NCI-H1105 (cell line): ENCODE results near the gene HBS1L.

Experiments
- DNase-seq: peaks from one replicate; lab custom pipeline; 2025; lab: John Stamatoyannopoulos, UW

Gene HBS1L

GRCh38 chr6:135036731-135037420 is 17.7 kb downstream of the HBS1L start:
- DNase-seq, result no peak

- peak; percentile 39 for DNase-seq
Measured at GRCh38 chr6:135033238-135033637, 21.4 kb downstream of the HBS1L start.

DNA sequence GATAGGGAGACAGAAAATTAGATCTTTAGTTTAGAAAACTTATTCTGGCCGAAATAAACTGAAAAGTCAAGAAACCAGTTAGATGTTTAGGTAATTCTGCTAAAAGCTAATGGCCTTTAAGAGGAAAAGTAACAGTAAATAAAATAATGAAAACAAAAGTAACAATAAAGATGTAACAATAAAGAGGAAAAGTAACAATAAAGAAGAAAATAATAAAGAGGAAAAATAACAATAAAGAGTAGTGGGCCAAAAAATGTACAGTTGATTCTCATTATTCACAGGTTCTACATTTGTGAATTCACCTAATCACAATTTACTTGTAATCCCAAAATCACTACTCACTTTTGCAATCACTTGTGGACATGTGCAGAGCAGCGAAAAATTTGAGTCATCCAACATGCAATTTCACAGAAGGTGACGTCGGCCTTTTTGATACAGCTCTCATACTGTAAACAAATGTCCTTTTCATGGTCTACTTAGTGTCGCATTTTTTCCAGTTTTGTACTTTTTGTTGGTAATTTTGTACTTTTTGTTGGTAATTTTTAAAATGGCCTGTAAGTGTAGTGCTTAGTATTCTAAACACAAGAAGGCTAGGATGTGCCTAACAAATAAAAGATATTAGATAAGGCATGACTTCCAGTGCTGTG is 24.0 kb downstream of the HBS1L start:
- no peak for DNase-seq

GRCh38 chr6:135030056-135030473 is 24.6 kb downstream of the HBS1L start:
- no peak for DNase-seq

GRCh38 chr6:135025775-135026174 is 28.8 kb downstream of the HBS1L start:
- no peak for DNase-seq

GRCh38 chr6:135025175-135025574 is 29.4 kb downstream of the HBS1L start:
- no peak for DNase-seq

DNA sequence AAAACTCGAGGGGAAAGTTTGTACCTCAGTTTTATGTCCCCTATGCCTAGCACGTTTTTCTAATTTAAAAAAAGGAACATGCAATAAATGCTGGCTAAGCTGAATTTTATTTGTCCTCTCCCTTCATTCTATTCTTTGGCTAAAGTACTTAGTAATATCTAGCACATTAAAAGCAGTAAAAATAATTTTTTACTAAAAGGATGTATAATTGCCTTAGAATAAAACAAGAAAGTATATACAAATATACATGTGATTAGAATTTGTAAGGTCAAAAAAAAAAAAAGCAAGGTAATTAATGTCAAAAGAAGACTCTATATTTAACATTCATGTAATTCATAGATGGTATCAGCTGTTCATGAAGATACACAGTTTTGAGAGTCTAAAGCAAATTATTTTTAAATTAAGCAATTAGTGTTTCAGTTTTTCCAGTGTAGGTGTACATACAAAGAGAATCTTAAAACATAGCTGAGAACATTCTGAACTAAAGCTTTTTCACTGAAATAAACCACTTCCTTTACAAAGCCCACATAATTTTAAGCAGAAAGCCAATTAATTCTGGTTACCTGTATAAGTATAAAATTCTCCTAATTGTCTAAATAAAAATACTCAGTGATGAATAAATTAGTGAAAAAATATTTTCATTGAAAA is 32.4 kb downstream of the HBS1L start:
- no peak for DNase-seq

- no peak for DNase-seq
Measured at GRCh38 chr6:135021310-135022049, 33.1 kb downstream of the HBS1L start.

- DNase-seq, result no peak
Measured at GRCh38 chr6:135018941-135019340, 35.7 kb downstream of the HBS1L start.

GRCh38 chr6:135018052-135018451 is 36.6 kb downstream of the HBS1L start:
- no peak for DNase-seq

DNA sequence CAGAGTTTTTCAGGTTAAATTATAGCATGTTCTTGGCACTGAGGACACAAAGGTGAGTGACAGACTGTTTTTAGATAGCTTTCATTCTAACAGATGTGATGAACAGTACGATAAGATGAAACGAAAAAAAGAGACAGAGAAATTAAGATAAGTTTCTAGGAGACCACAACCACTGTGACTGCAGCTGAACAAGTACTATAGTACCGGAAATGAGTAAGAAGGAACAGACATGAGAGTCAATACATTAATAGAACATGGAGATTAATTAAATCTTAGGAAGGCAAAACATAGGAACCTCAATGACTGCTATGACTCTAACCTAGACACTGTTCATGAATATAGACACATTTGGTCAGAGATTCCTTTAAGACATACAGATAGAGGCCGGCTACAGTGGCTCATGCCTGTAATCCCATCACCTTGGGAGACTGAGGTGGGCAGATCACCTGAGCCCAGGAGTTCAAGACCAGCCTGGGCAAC is 40.2 kb downstream of the HBS1L start:
- DNase-seq, result no peak

DNA sequence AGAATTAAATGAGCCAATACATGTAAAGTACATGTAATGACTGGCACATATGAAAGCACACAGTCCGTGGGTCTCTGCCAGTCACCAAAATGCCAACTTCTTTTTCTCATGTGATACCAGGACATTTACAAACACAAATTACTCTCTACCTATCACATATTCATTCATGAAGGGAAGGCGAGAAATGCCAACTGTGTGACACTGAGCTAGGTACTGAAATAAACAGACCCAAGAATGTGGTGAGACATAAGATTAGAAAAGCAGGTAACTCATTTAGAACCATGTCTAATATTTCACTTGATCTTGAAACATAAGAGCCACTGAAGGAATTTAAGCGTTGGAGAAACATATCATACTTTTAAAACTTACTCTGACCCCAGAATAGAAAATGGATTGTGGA is 41.4 kb downstream of the HBS1L start:
- no peak for DNase-seq

DNA sequence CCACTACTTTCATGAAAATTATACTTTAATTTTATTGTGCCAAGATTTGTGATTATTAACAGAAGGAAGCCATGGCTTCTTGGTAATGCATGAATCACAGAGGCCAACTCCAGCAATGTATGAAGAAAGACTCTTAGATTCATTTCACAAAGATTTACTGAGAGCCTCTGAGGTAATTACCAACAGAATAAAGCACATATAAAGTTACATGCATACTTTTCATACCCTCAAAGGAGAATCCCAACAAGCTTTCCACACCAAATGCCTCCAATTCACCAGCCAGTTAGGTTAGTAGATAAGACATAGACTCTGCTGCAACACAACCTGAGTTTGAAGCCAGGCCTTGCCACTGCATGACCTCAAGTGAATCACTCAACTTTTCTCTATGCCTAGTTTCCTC is 41.9 kb downstream of the HBS1L start:
- DNase-seq, result no peak

- DNase-seq, result no peak
Measured at GRCh38 chr6:135012349-135012748, 42.3 kb downstream of the HBS1L start.

GRCh38 chr6:135008941-135009290 is 45.7 kb downstream of the HBS1L start:
- DNase-seq, result no peak

DNA sequence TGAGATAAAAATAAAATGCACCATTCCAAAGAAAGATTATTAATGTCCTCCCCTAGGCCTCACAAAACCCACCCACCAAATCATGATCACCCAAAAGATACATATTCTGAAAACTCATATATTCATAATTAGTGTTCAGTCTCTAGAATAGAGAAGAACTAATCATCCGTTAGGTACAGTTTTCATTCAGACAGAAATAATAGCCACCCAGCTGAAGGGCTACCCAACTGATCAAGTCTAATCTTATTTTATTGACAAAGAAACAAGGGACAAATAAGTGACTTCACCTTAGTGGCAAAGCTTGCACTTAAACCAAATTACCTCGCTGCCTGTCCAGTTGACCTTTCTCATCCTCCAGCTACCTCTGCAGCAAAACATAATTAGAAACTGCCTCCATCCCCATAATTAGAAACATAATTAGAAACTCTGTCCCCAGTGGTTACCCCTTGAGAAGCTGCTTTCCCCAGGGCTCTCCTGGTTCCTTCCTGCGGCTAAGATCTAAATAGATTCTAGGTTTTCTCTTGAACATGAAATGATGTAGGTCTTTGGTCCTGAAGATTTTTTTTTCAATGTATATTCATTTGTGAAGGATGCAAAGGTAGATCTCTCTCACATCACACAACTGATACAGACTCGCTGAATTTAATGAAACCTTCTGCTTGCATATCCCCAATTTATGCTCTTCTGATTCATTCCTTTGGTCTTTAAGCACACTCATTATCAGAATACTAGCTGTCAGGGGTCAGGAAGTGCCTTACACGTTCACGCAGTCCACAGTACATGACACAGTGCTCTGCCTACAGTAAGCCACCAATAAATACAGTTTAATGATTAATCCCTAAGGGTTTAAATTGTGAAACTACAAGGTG is 46.3 kb downstream of the HBS1L start:
- DNase-seq, result no peak

GRCh38 chr6:135006386-135006914 is 48.2 kb downstream of the HBS1L start:
- DNase-seq, result no peak

- no peak for DNase-seq
Measured at GRCh38 chr6:135004399-135004798, 50.2 kb downstream of the HBS1L start.

- no peak for DNase-seq
Measured at GRCh38 chr6:135002974-135003703, 51.5 kb downstream of the HBS1L start.

DNA sequence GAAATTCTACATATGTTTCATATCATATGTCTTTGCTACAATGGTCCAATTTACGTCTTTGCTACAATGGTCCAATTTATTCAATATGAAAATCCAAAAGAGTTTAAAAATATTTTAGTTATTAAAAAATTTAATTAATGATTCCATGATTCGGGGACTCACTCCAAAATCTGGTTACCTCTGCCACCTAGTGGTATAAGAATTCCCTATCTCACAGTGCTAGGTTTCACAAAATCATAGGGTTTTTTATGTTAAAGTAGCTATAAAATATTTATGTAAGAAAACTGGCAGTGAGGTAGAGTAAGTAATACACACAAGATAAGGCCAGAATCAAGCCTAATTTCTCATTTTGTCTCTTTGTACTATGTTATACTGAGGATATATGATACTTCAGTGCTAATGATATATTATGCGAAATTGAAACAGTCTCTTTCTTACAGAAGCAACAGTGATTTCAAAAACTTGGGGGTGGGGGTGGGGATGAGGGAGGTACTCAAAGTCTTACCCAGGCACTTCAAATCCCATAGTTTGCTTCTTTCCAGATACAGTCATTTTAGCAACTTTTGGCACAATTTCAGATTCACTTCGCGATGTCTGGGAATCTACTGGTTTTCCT is 52.3 kb downstream of the HBS1L start:
- DNase-seq, result no peak
